WERI-Rb-1 (cell line): ENCODE data around the gene RNF151.

Experiments
- DNase-seq: peaks from one replicate; pipeline ENCODE4 v3.0.0-alpha.2; 2020
- H3K27ac ChIP-seq: fragments of 250-450 bp; sonication (Bioruptor Pico); 2 replicates; pipeline ENCODE4 v1.5.1; 2020; ENCODE audit warnings: mild to moderate bottlenecking, moderate library complexity
- H3K27me3 ChIP-seq: fragments of 250-450 bp; sonication (Bioruptor Pico); 2 replicates; pipeline ENCODE4 v1.5.1; 2021; ENCODE audit warnings: mild to moderate bottlenecking, low read depth, moderate library complexity; ENCODE audit not compliant: insufficient read depth, severe bottlenecking
- H3K36me3 ChIP-seq: fragments of 250-450 bp; sonication (Bioruptor Pico); 2 replicates; pipeline ENCODE4 v1.5.1; 2020; ENCODE audit warnings: mild to moderate bottlenecking, moderate library complexity
- H3K4me3 ChIP-seq: 2 replicates; pipeline ENCODE4 v1.5.1; 2011; ENCODE audit warnings: low read depth, mild to moderate bottlenecking, control low read depth, low read length
- H3K9me3 ChIP-seq: fragments of 250-450 bp; sonication (Bioruptor Pico); 2 replicates; pipeline ENCODE4 v1.5.1; 2021; ENCODE audit warnings: mild to moderate bottlenecking, moderate library complexity; ENCODE audit not compliant: severe bottlenecking
- CTCF ChIP-seq: IDR thresholded peaks from 2 replicates; pipeline ENCODE4 v1.5.1; 2011; ENCODE audit warnings: low read depth, mild to moderate bottlenecking, control low read depth, inconsistent platforms, low read length

RNF151 gene

GRCh38 chr16:2005646-2006045 lies 39.0 kb downstream of the RNF151 start:
- TF ChIP-seq CTCF, result no peak
- Histone ChIP-seq H3K36me3 (peaks cover 67% of the 10 kb centered on the region), H3K27me3 (no peaks in the 10 kb centered on the region), H3K9me3 (no peaks in the 10 kb centered on the region), H3K27ac (no peak overlapping the region), H3K4me3 (no peak overlapping the region)
- DNase-seq, result no peak

- no peak overlapping the region for H3K4me3 ChIP-seq
- no peak for DNase-seq
- no peaks in the 10 kb centered on the region for H3K9me3 ChIP-seq
- TF ChIP-seq CTCF, result no peak
- peaks cover 60% of the 10 kb centered on the region for H3K36me3 ChIP-seq
- H3K27me3 ChIP-seq, result no peaks in the 10 kb centered on the region
- no peak overlapping the region for H3K27ac ChIP-seq
These were observed 39.7 kb downstream of the RNF151 start for GRCh38 chr16:2006317-2006716.

GRCh38 chr16:2007081-2007836 lies 40.6 kb downstream of the RNF151 start:
- TF ChIP-seq CTCF, result no peak
- DNase-seq, result no peak
- H3K9me3 ChIP-seq, result no peaks in the 10 kb centered on the region
- H3K36me3 ChIP-seq, result peaks cover 51% of the 10 kb centered on the region
- no peaks in the 10 kb centered on the region for H3K27me3 ChIP-seq
- no peak overlapping the region for H3K27ac ChIP-seq
- H3K4me3 ChIP-seq, result no peak overlapping the region

GRCh38 chr16:2008009-2008526 lies 41.4 kb downstream of the RNF151 start:
- TF ChIP-seq CTCF, result no peak
- H3K27ac ChIP-seq, result peak overlapping the region; percentile 86; the same call in 1 of the 2 replicates
- H3K27me3 ChIP-seq, result no peaks in the 10 kb centered on the region
- H3K9me3 ChIP-seq, result no peaks in the 10 kb centered on the region
- H3K4me3 ChIP-seq, result no peak overlapping the region; the same call in 1 of the 2 replicates
- DNase-seq, result no peak
- H3K36me3 ChIP-seq, result peaks cover 43% of the 10 kb centered on the region

GRCh38 chr16:2008631-2009163 lies 42.0 kb downstream of the RNF151 start:
- H3K27ac ChIP-seq, result peak overlapping the region; percentile 86
- no peak for TF ChIP-seq CTCF
- DNase-seq, result no peak
- H3K4me3 ChIP-seq, result peak overlapping the region; percentile 73
- no peaks in the 10 kb centered on the region for H3K9me3 ChIP-seq
- peaks cover 37% of the 10 kb centered on the region for H3K36me3 ChIP-seq
- no peaks in the 10 kb centered on the region for H3K27me3 ChIP-seq
